ENCODE results near the gene FCHSD1. TPM values are rescaled to one million over a fixed set of nuclear protein-coding genes. Genes with fewer than 3 reads are reported as not detected.
A peak's percentile ranks its signal among the peaks of the same experiment; 100 is the strongest.

FCHSD1 gene
- total and polyA plus RNA-seq, 2 of the 4 experiments (the other 2 are of a cell fraction): 33.2 to 62.1 TPM

GRCh38 chr5:141662028-141662427 is 10.8 kb upstream of the FCHSD1 start (continued):
- TF ChIP-seq BHLHE40 (IDR thresholded peaks at IDR 0.05; ENCODE audit: low read depth, low read length) (no peak), MAZ (IDR thresholded peaks at IDR 0.05; ENCODE audit: borderline replicate concordance, low read depth, low read length) (no peak)

GRCh38 chr5:141657937-141658545 is 6.8 kb upstream of the FCHSD1 start:
- H2BK5ac ChIP-seq (ENCODE audit: low read depth, low read length, poor library complexity, severe bottlenecking): peak overlapping the region; percentile 87
- 38% methylated on average over 1 of the region's 8 CpGs; no CpG with 5 or more reads in 1 of the 2 experiments for WGBS, 2 experiments (ENCODE audit: extremely low coverage in 2 of 2, insufficient read length in 1 of 2)
- ChIA-PET CTCF (interaction anchor here (0.5 to 0.6 kb wide), 2 partner anchors 18 to 45 kb away, joined by 3 to 4 read pairs; no protein-coding TSS in a partner anchor), POLR2A (ENCODE audit: unreplicated experiment) (no interaction called here)
- H2BK15ac ChIP-seq (ENCODE audit: low read depth, low read length): no peak overlapping the region; the same call in 2 of the 3 replicates
- no peak overlapping the region for H3K9ac ChIP-seq (ENCODE audit: low read depth, low read length)
- H2BK20ac ChIP-seq (ENCODE audit: low read depth, low read length): peak overlapping the region; percentile 60
- H3K14ac ChIP-seq (replicated peaks; ENCODE audit: low read depth, low read length): peak overlapping the region; percentile 22; the same call in 1 of the 2 replicates
- H4K8ac ChIP-seq (ENCODE audit: low read depth in 2 of 2, low read length in 2 of 2): peak overlapping the region in 1 of 2 experiments; percentile 72; a peak in 1 of 4 replicates
- no TSS peak for BruUV-seq (replicated peaks)
- peak overlapping the region; percentile 55 for H3K4ac ChIP-seq (ENCODE audit: low read depth, low read length)
- H3K36me3 ChIP-seq (ENCODE audit: control insufficient read depth, insufficient read depth, low read length): peaks cover 21% of the 10 kb centered on the region
- H2AK5ac ChIP-seq (ENCODE audit: low read depth, low read length): peak overlapping the region; percentile 33; the same call in 1 of the 2 replicates
- no peaks in the 10 kb centered on the region for H4K20me1 ChIP-seq (ENCODE audit: insufficient read depth, low read length)
- no peak overlapping the region for H3K4me3 ChIP-seq (ENCODE audit: insufficient read depth, low read depth, low read length)
- peak overlapping the region; percentile 25; the same call in 1 of the 2 replicates for H3K4me2 ChIP-seq (ENCODE audit: low read depth, low read length)
- no peaks in the 10 kb centered on the region for H3K9me3 ChIP-seq (ENCODE audit: control insufficient read depth, insufficient read depth, low read length)
- H3K23ac ChIP-seq (ENCODE audit: low read depth, low read length): no peak overlapping the region
- H2BK120ac ChIP-seq (ENCODE audit: low read depth, low read length): peak overlapping the region; percentile 66
- peak overlapping the region; percentile 27 for H4K91ac ChIP-seq (ENCODE audit: insufficient read depth, low read depth, low read length)
- in situ Hi-C loops (cut with MboI; ENCODE audit: low sequenced_read_pairs): no loop called here
- H4K5ac ChIP-seq (ENCODE audit: low read depth, low read length): peak overlapping the region; percentile 1; the same call in 1 of the 2 replicates
- peak overlapping the region; percentile 53; the same call in 1 of the 2 replicates for H3K18ac ChIP-seq (ENCODE audit: low read depth, low read length)
- peak; percentile 39; the same call in 1 of the 2 replicates for ATAC-seq (ENCODE audit: low read depth)
- TF ChIP-seq BHLHE40 (IDR thresholded peaks at IDR 0.05; ENCODE audit: low read depth, low read length): peak; percentile 74; the same call in 1 of the 2 replicates
- TF ChIP-seq CEBPB (IDR thresholded peaks at IDR 0.05; ENCODE audit: low read depth, low read length): peak; percentile 64; the same call in 1 of the 2 replicates
- TF ChIP-seq FOS (IDR thresholded peaks at IDR 0.05; ENCODE audit: low read depth, low read length): peak; percentile 100
- no peak for TF ChIP-seq RCOR1 (IDR thresholded peaks at IDR 0.05; ENCODE audit: insufficient replicate concordance, low read length)
- TF ChIP-seq RFX5 (IDR thresholded peaks at IDR 0.05; ENCODE audit: low read depth, low read length): no peak
- no peak for TF ChIP-seq CHD1 (IDR thresholded peaks at IDR 0.05; ENCODE audit: low read depth, low read length)
- TF ChIP-seq MAZ (IDR thresholded peaks at IDR 0.05; ENCODE audit: borderline replicate concordance, low read depth, low read length): peak; percentile 31; the same call in 1 of the 2 replicates
- TF ChIP-seq POLR2A (IDR thresholded peaks at IDR 0.05; ENCODE audit: low read depth, low read length): no peak
- H3K27ac ChIP-seq (ENCODE audit: insufficient read depth, low read length): no peak overlapping the region
- peaks cover 0 to 5% of the 10 kb centered on the region in 2 experiments; a peak in 1 of 4 replicates for H3K79me1 ChIP-seq (ENCODE audit: low read depth in 1 of 2, low read length in 2 of 2)
- dilution Hi-C loops (cut with HindIII; ENCODE audit: low sequenced_read_pairs, unreplicated experiment): no loop called here
- peaks cover 3% of the 10 kb centered on the region; the same call in 1 of the 2 replicates for H3K9me1 ChIP-seq (ENCODE audit: insufficient read depth, low read length)
- peaks cover 13% of the 10 kb centered on the region for H3K4me1 ChIP-seq (ENCODE audit: control insufficient read depth, insufficient read depth, low read length)
- no peak overlapping the region for H3K56ac ChIP-seq (ENCODE audit: extremely low read depth, insufficient read depth, low read length)
- no peaks in the 10 kb centered on the region for H3K27me3 ChIP-seq (ENCODE audit: control insufficient read depth, insufficient read depth, low read length)
- H2AK9ac ChIP-seq (replicated peaks; ENCODE audit: low read depth, low read length, poor library complexity): peak overlapping the region; percentile 67
- peak overlapping the region; percentile 75 for H2AFZ ChIP-seq (replicated peaks; ENCODE audit: low read length, poor library complexity)
- intact Hi-C loops (cut with micrococcal nuclease): no loop called here
- DNase-seq: peak; percentile 98

Measured in IMR-90 (cell line).